ENCODE results near the gene TAGLN.

The TAGLN gene

DNA sequence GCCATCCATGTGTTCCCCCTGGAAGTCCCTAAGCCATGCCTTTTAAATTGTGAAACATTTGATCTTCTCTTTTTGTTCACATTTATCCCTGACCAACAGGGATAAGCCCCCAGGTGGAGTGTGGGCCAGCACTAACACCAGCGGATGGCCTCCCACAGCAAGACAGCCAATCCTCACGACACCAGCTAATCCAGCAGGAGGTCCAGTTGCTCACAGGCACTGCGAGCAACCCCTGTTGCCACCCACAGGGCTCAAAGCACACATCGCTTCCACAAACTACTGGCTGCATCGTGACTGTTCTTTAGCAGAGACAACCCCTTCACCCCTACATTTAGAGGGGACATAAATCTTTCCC, 30.7 kb downstream of the TAGLN start:
- TF ChIP-seq CTCF (IDR thresholded peaks at IDR 0.05; ENCODE audit: borderline replicate concordance, control extremely low read depth, extremely low read depth, insufficient read depth, missing control alignments), result no peak
- in situ Hi-C loops (cut with MboI; ENCODE audit: low sequenced_read_pairs, unreplicated experiment), result loop anchor here (5.0 to 10.0 kb wide), 2 partner anchors 48 to 345 kb away; no protein-coding TSS in a partner anchor

GRCh38 chr11:117230286-117230961, 31.3 kb downstream of the TAGLN start:
- peak; percentile 56 for DNase-seq (ENCODE audit: low spot score)
- no peak for TF ChIP-seq CTCF (IDR thresholded peaks at IDR 0.05; ENCODE audit: borderline replicate concordance, control extremely low read depth, extremely low read depth, insufficient read depth, missing control alignments)
- in situ Hi-C loops (cut with MboI; ENCODE audit: low sequenced_read_pairs, unreplicated experiment), result no loop called here

More for the DNA sequence above, 30.7 kb downstream of the TAGLN start:
- no peak for DNase-seq (ENCODE audit: low spot score)

DNA sequence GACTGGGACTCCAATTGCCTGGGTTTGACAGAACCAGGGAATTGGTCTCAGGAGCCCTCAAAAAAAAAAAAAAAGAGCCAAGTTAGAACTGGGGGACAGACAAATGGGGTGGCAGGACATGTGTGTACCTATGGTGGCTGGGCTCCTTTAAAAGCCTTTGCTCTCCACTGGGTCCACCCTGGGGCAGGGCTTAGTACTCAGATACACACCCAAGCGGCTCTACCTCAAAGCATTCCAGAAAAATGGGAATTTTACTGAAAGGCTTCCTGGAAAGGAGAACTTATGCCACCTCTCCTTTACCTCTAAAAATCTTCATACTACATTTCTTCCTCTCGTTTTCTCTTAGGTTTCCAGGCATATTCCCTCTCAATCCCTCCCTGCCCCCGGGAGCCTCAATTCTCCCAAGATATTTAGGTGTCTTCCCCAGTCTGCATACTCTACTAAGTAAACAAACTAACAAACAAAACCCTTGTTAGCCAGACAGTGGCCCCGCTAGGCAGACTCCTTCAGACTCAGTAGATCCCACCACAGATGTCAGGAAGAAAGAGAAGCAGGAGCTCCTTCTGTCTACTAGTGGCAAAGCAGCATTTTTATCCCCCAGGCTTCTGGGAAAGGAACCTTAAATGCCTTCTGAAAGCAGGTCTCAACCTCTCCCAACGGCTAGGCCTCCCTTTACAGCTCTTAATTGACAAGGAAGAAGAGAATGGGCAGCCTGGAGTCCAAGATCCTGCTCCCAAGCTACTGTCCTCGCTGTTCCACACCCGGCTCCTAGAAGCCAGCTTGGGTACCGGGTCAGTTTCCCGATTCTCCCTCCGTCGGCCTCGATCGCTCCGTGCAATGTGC, 32.0 kb downstream of the TAGLN start:
- TF ChIP-seq CTCF (IDR thresholded peaks at IDR 0.05; ENCODE audit: borderline replicate concordance, control extremely low read depth, extremely low read depth, insufficient read depth, missing control alignments), result no peak
- in situ Hi-C loops (cut with MboI; ENCODE audit: low sequenced_read_pairs, unreplicated experiment), result no loop called here
- no peak for DNase-seq (ENCODE audit: low spot score)

GRCh38 chr11:117231842-117232091, 32.6 kb downstream of the TAGLN start, which contains the start of gene PCSK7:
PCSK7 (minus strand) TSS chr11:117232073; CDS start chr11:117229844, 2,229 bp downstream.
- in situ Hi-C loops (cut with MboI; ENCODE audit: low sequenced_read_pairs, unreplicated experiment), result no loop called here
- TF ChIP-seq CTCF (IDR thresholded peaks at IDR 0.05; ENCODE audit: borderline replicate concordance, control extremely low read depth, extremely low read depth, insufficient read depth, missing control alignments), result no peak
- no peak for DNase-seq (ENCODE audit: low spot score)

DNA sequence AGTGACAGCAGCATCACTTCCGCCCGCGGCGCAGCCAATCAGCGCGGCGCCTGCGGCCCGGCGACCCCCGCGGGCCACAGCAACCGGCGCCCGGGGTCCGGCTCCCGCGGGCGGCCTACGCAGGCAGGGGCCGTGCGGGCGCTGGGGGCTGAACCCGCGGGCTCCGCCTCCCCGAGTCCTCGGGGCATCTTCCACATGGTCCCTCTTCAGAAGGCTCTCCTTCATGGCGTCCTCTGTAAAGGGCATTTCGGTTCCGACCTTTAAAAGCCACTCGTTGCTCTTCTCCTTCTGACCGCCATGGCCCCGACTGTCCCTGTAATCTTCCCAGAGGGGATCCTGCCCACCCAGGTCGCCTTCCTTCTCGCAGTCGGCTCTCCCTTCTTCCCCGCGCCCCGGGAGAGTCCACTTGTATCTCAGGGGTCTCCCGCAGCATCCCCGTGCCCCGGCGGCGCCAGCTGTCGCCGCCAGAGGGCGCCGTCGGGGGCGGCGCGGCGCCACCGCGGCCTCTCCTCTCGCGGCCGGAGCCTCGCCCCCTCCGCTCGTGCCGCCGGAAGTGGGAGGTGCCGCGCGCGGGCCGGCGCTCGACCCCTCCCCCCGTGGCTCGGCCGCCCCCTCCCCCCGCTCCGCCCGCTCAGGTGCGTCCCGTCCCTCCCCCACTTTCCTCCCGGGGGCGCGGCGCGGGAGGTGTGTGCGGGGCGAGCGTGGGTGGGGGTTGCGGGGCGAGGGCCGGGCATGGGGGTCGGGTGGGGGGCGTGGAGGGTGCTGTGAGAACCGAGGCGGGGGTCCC, 33.1 kb downstream of the TAGLN start, which contains the start of gene RNF214:
Gene RNF214, plus strand, starts transcription at position 580 of the 787 bp plus-strand sequence. CDS start 1,602 bp downstream, outside the sequence.
- DNase-seq (ENCODE audit: low spot score), result peak; percentile 99
- in situ Hi-C loops (cut with MboI; ENCODE audit: low sequenced_read_pairs, unreplicated experiment), result no loop called here
- peak; percentile 80 for TF ChIP-seq CTCF (IDR thresholded peaks at IDR 0.05; ENCODE audit: borderline replicate concordance, control extremely low read depth, extremely low read depth, insufficient read depth, missing control alignments)

- DNase-seq (ENCODE audit: low spot score), result peak; percentile 70
- TF ChIP-seq CTCF (IDR thresholded peaks at IDR 0.05; ENCODE audit: borderline replicate concordance, control extremely low read depth, extremely low read depth, insufficient read depth, missing control alignments), result no peak
- in situ Hi-C loops (cut with MboI; ENCODE audit: low sequenced_read_pairs, unreplicated experiment), result no loop called here
These were observed 33.8 kb downstream of the TAGLN start for GRCh38 chr11:117232911-117233409.
